Activated naive CD4-positive, alpha-beta T cell treated with anti-CD3 and anti-CD28 coated beads for 36 hours (primary cell): Measurements from ENCODE around the gene EIF2B4. TPM values are rescaled to one million over a fixed set of nuclear protein-coding genes. Genes with fewer than 3 reads are reported as not detected.
"Not testable (repeated sequence)": the region's sequence is repeated elsewhere in the genome, so short reads cannot be mapped to it uniquely, and the experiment has no call there.

Experiments used
- CTCF ChIA-PET: fragments of 350-600 bp; sonication (Branson Sonifier 250); formaldehyde crosslinking; loops from one replicate; lab custom pipeline; 2021; ENCODE audit warnings: antibody characterized with exemption; lab: Charles Lee
- DNase-seq: peaks from one replicate; pipeline ENCODE4 v3.0.0-alpha.2; 2020
- H3K27ac Mint-ChIP-seq: one replicate; pipeline ENCODE4 v1.8.0; 2021; ENCODE audit warnings: mild to moderate bottlenecking, mixed read lengths
- H3K27me3 Mint-ChIP-seq: one replicate; pipeline ENCODE4 v1.8.0; 2021; ENCODE audit warnings: low read depth, mixed read lengths
- H3K36me3 Mint-ChIP-seq: one replicate; pipeline ENCODE4 v1.8.0; 2021; ENCODE audit warnings: low read depth, mixed read lengths
- H3K4me1 Mint-ChIP-seq: one replicate; pipeline ENCODE4 v1.8.0; 2021; ENCODE audit warnings: low read depth, mixed read lengths
- H3K4me3 Mint-ChIP-seq: one replicate; pipeline ENCODE4 v1.8.0; 2021; ENCODE audit warnings: mild to moderate bottlenecking, moderate library complexity, mixed read lengths
- H3K9me3 Mint-ChIP-seq: one replicate; pipeline ENCODE4 v1.8.0; 2021; ENCODE audit warnings: mixed read lengths
- intact Hi-C: fragments of 100-400 bp; cut with micrococcal nuclease; formaldehyde crosslinking; loops from one replicate; pipeline ENCODE4 v1.15.1; 2023
- total RNA-seq, 2 experiments: library from RNA; stranded (reverse); gene quantifications; one replicate each; pipeline ENCODE4 v1.2.3, GENCODE V29; 2021

The EIF2B4 gene
- total RNA-seq, 2 experiments from 2014 or later: 24.4 to 25.2 TPM

- H3K27me3 Mint-ChIP-seq: no peaks in the 10 kb centered on the region
- intact Hi-C loops: no loop called here
- CTCF ChIA-PET: interaction anchor here (0.6 to 3.4 kb wide), 2 partner anchors 14 to 269 kb away, joined by 3 to 22 read pairs; partner anchors contain the start of genes EIF2B4 and SNX17
- H3K4me1 Mint-ChIP-seq: peaks cover 63% of the 10 kb centered on the region
- H3K27ac Mint-ChIP-seq: no peak overlapping the region
- no peak overlapping the region for H3K4me3 Mint-ChIP-seq
- no peak for DNase-seq
- no peaks in the 10 kb centered on the region for H3K9me3 Mint-ChIP-seq
- H3K36me3 Mint-ChIP-seq: peaks cover 23% of the 10 kb centered on the region
Measured at GRCh38 chr2:27354597-27354927, 15.6 kb downstream of the EIF2B4 start.

GRCh38 chr2:27353762-27354596, 16.2 kb downstream of the EIF2B4 start:
- H3K27me3 Mint-ChIP-seq: no peaks in the 10 kb centered on the region
- CTCF ChIA-PET: interaction anchor here (0.6 to 3.4 kb wide), 3 partner anchors 15 to 270 kb away, joined by 3 to 22 read pairs (median 4); partner anchors contain the start of genes EIF2B4 and SNX17
- no peaks in the 10 kb centered on the region for H3K9me3 Mint-ChIP-seq
- H3K36me3 Mint-ChIP-seq: peaks cover 23% of the 10 kb centered on the region
- H3K4me1 Mint-ChIP-seq: peaks cover 65% of the 10 kb centered on the region
- intact Hi-C loops: no loop called here
- H3K27ac Mint-ChIP-seq: no peak overlapping the region
- no peak for DNase-seq
- no peak overlapping the region for H3K4me3 Mint-ChIP-seq

GRCh38 chr2:27353386-27353761, 16.8 kb downstream of the EIF2B4 start:
- H3K27ac Mint-ChIP-seq, H3K9me3 Mint-ChIP-seq, DNase-seq, intact Hi-C loops, H3K27me3 Mint-ChIP-seq, H3K4me3 Mint-ChIP-seq: not testable (repeated sequence)
- peaks cover 62% of the 10 kb centered on the region for H3K4me1 Mint-ChIP-seq
- CTCF ChIA-PET: interaction anchor here (0.6 to 3.4 kb wide), 3 partner anchors 15 to 74 kb away, joined by 3 to 22 read pairs (median 4); partner anchors contain the start of genes EIF2B4 and SNX17
- peaks cover 21% of the 10 kb centered on the region for H3K36me3 Mint-ChIP-seq

GRCh38 chr2:27351802-27352598, 18.1 kb downstream of the EIF2B4 start:
- CTCF ChIA-PET: interaction anchor here (0.7 to 3.4 kb wide), 4 partner anchors 17 to 72 kb away, joined by 3 to 22 read pairs (median 4); partner anchors contain the start of genes EIF2B4, MPV17 and SNX17
- Mint-ChIP-seq H3K36me3 (peaks cover 15% of the 10 kb centered on the region), H3K9me3 (no peaks in the 10 kb centered on the region), H3K4me3 (no peak overlapping the region), H3K27me3 (no peaks in the 10 kb centered on the region), H3K4me1 (peaks cover 58% of the 10 kb centered on the region), H3K27ac (peak overlapping the region; percentile 13)
- no peak for DNase-seq
- intact Hi-C loops: no loop called here

GRCh38 chr2:27350106-27350693, 19.9 kb downstream of the EIF2B4 start:
- peaks cover 5% of the 10 kb centered on the region for H3K36me3 Mint-ChIP-seq
- no peaks in the 10 kb centered on the region for H3K27me3 Mint-ChIP-seq
- DNase-seq: no peak
- H3K4me3 Mint-ChIP-seq: no peak overlapping the region
- CTCF ChIA-PET: interaction anchor here (0.8 kb wide), 1 partner anchor 88 kb away, joined by 3 read pairs; no protein-coding TSS in a partner anchor
- H3K4me1 Mint-ChIP-seq: peaks cover 51% of the 10 kb centered on the region
- H3K9me3 Mint-ChIP-seq: no peaks in the 10 kb centered on the region
- no peak overlapping the region for H3K27ac Mint-ChIP-seq
- intact Hi-C loops: no loop called here

- Mint-ChIP-seq H3K27me3 (no peaks in the 10 kb centered on the region), H3K9me3 (no peaks in the 10 kb centered on the region), H3K4me3 (no peak overlapping the region), H3K36me3 (peaks cover 14% of the 10 kb centered on the region), H3K27ac (no peak overlapping the region), H3K4me1 (peaks cover 33% of the 10 kb centered on the region)
- intact Hi-C loops: no loop called here
- CTCF ChIA-PET: interaction anchor here (1.9 kb wide), 1 partner anchor 22 kb away, joined by 7 read pairs; no protein-coding TSS in a partner anchor
- no peak for DNase-seq
Measured at GRCh38 chr2:27347641-27348040, 22.5 kb downstream of the EIF2B4 start.

GRCh38 chr2:27336173-27336572, 34.0 kb downstream of the EIF2B4 start:
- no peak for DNase-seq
- Mint-ChIP-seq H3K27me3 (no peaks in the 10 kb centered on the region), H3K9me3 (no peaks in the 10 kb centered on the region), H3K4me3 (no peak overlapping the region), H3K4me1 (no peaks in the 10 kb centered on the region), H3K27ac (no peak overlapping the region), H3K36me3 (peaks cover 37% of the 10 kb centered on the region)
- intact Hi-C loops: no loop called here
- CTCF ChIA-PET: interaction anchor here (0.5 to 1.7 kb wide), 2 partner anchors 33 to 324 kb away, joined by 3 to 5 read pairs; no protein-coding TSS in a partner anchor

GRCh38 chr2:27335311-27335710, 34.8 kb downstream of the EIF2B4 start:
- no peak for DNase-seq
- Mint-ChIP-seq H3K4me3 (no peak overlapping the region), H3K27ac (no peak overlapping the region), H3K36me3 (peaks cover 31% of the 10 kb centered on the region), H3K9me3 (no peaks in the 10 kb centered on the region), H3K4me1 (no peaks in the 10 kb centered on the region), H3K27me3 (no peaks in the 10 kb centered on the region)
- CTCF ChIA-PET: no interaction called here
- intact Hi-C loops: no loop called here

GRCh38 chr2:27324720-27325119, 45.4 kb downstream of the EIF2B4 start:
- Mint-ChIP-seq H3K4me3 (peak overlapping the region; percentile 46), H3K9me3 (no peaks in the 10 kb centered on the region), H3K27me3 (no peaks in the 10 kb centered on the region), H3K27ac (peak overlapping the region; percentile 22), H3K36me3 (peaks cover 28% of the 10 kb centered on the region), H3K4me1 (peaks cover 14% of the 10 kb centered on the region)
- DNase-seq: no peak
- intact Hi-C loops: no loop called here
- CTCF ChIA-PET: interaction anchor here (1.2 kb wide), 1 partner anchor 37 kb away, joined by 3 read pairs; no protein-coding TSS in a partner anchor

- DNase-seq: no peak
- peaks cover 14% of the 10 kb centered on the region for H3K4me1 Mint-ChIP-seq
- no peaks in the 10 kb centered on the region for H3K27me3 Mint-ChIP-seq
- peak overlapping the region; percentile 85 for H3K27ac Mint-ChIP-seq
- peak overlapping the region; percentile 84 for H3K4me3 Mint-ChIP-seq
- intact Hi-C loops: loop anchor here (1.0 to 2.0 kb wide), 4 partner anchors 33 to 340 kb away; partner anchors contain the start of genes EIF2B4, GTF3C2, NRBP1 and SLC4A1AP
- H3K9me3 Mint-ChIP-seq: no peaks in the 10 kb centered on the region
- CTCF ChIA-PET: interaction anchor here (0.6 to 2.3 kb wide), 5 partner anchors 11 to 107 kb away, joined by 3 to 13 read pairs (median 3); no protein-coding TSS in a partner anchor
- H3K36me3 Mint-ChIP-seq: peaks cover 25% of the 10 kb centered on the region
Measured at GRCh38 chr2:27323596-27324285, 46.4 kb downstream of the EIF2B4 start.
